GM15510 (cell line): Measurements from ENCODE around the gene KIF1A.
"Not testable (repeated sequence)": the region's sequence is repeated elsewhere in the genome, so short reads cannot be mapped to it uniquely, and the experiment has no call there.

ENCODE experiments used
- POLR2A ChIP-seq: IDR thresholded peaks from 3 replicates; pipeline ENCODE4 v1.6.1; 2011; ENCODE audit warnings: borderline replicate concordance; ENCODE audit not compliant: insufficient read length; ENCODE audit errors: extremely low read depth

Gene KIF1A

GRCh38 chr2:240687741-240688552 is 132.1 kb downstream of the KIF1A start:
- TF ChIP-seq POLR2A, result no peak

- no peak for TF ChIP-seq POLR2A
Measured at GRCh38 chr2:240687045-240687740, 132.8 kb downstream of the KIF1A start.

- TF ChIP-seq POLR2A, result no peak
Measured at GRCh38 chr2:240686460-240686859, 133.6 kb downstream of the KIF1A start.

- no peak for TF ChIP-seq POLR2A
Measured at GRCh38 chr2:240685771-240686371, 134.1 kb downstream of the KIF1A start.

- TF ChIP-seq POLR2A, result not testable (repeated sequence)
Measured at GRCh38 chr2:240682431-240683224, 137.4 kb downstream of the KIF1A start, which contains the start of gene AQP12B. AQP12B (minus strand) TSS chr2:240682885; CDS start chr2:240682837, 48 bp downstream.

GRCh38 chr2:240672701-240673190 is 147.3 kb downstream of the KIF1A start:
- TF ChIP-seq POLR2A, result no peak

- TF ChIP-seq POLR2A, result no peak
Measured at GRCh38 chr2:240672076-240672700, 147.8 kb downstream of the KIF1A start.

- no peak for TF ChIP-seq POLR2A
Measured at GRCh38 chr2:240670950-240671349, 149.1 kb downstream of the KIF1A start.

- TF ChIP-seq POLR2A, result no peak
Measured at GRCh38 chr2:240670402-240670801, 149.6 kb downstream of the KIF1A start.

GRCh38 chr2:240664622-240665021 is 155.4 kb downstream of the KIF1A start:
- no peak for TF ChIP-seq POLR2A
